Measurements from ENCODE around the gene MAN1C1.
A peak's percentile ranks its signal among the peaks of the same experiment; 100 is the strongest.

The MAN1C1 gene

GRCh38 chr1:25616095-25616986 lies at the start of gene MAN1C1:
MAN1C1 (plus strand) TSS chr1:25616791; CDS start chr1:25617798, 1,007 bp downstream.
- peak; percentile 88 for DNase-seq

- DNase-seq = no peak
These were observed 48.9 kb upstream of the MAN1C1 start for GRCh38 chr1:25567710-25568089.

- DNase-seq = no peak
These were observed 48.3 kb upstream of the MAN1C1 start for GRCh38 chr1:25568090-25568833.

- no peak for DNase-seq
These were observed 47.6 kb upstream of the MAN1C1 start for GRCh38 chr1:25568834-25569596.

- no peak for DNase-seq
These were observed 46.8 kb upstream of the MAN1C1 start for GRCh38 chr1:25569597-25570396.

DNA sequence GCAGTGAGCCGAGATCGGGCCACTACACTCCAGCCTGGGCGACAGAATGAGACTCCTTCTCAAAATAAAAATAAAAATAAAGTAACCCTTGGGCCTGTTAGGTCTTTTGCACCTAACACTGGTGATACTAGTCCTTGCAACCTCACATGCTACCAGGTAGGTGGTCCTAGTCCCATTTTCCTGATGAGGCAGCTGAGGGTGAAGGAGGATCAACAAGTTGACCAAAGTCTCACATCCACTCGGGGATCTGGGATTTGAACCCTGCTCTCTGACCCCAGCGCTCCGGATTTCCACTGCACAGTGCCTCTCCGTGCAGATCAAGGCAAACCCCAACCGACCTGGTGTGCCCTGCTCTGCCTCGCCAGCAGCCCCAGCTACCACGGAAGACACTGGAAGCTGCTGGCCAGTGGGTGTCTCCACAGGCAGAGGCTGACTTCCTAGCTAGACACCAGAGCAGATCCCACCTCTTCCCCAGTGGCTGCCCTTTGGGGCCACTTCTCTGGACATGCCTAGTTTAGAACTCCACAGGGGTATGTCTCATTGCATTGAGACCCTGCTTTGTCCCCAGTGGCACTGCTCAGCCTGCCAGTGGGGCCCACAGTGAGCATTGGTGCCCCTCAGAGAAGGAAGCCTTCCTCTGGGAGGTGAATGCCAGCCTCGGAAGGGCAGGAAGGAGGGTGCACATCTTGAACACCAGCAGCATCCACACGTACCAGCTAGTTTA lies 45.6 kb upstream of the MAN1C1 start:
- DNase-seq = no peak

GRCh38 chr1:25571522-25571970 lies 45.0 kb upstream of the MAN1C1 start:
- DNase-seq = no peak

GRCh38 chr1:25572107-25572506 lies 44.5 kb upstream of the MAN1C1 start:
- DNase-seq = no peak

- no peak for DNase-seq
These were observed 43.6 kb upstream of the MAN1C1 start for GRCh38 chr1:25572708-25573590.

DNA sequence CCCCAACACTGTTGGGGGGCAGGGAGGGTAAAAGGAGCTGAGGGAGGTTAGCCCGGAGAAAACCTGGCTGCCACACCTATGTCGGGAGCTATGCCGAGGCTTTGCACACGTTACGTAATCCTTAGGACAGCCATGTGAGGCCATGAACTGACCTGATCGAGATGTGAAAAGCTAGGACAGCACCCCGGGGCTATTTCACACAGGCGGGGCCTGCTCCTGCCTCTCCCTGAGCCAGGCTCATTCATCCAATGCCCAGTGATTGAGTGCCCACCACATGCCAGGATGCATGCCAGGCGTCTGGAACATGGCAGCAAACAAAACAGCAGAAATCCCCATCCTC lies 43.0 kb upstream of the MAN1C1 start:
- DNase-seq = no peak

DNA sequence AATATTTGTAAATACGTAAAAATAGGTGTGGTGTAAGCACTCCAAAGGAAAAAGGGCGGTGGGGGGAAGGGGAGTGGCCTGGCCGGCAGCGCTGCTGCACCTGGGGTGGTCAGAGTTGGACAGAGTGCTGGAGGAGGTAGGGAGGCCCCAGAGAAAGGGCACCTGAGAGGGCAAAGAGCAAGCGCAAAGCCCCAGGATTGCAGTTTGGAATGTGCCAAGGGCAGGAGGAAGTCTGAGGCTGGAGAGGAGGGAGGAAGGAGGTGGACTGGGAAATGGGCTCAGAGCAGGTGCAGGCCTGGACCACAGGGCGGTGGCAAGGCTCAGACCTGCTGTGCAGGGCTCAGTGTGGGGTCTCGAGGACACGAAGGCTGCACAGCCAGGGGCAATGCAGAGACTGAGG lies 42.6 kb upstream of the MAN1C1 start:
- DNase-seq = no peak

GRCh38 chr1:25575191-25575590 lies 41.4 kb upstream of the MAN1C1 start:
- no peak for DNase-seq

DNA sequence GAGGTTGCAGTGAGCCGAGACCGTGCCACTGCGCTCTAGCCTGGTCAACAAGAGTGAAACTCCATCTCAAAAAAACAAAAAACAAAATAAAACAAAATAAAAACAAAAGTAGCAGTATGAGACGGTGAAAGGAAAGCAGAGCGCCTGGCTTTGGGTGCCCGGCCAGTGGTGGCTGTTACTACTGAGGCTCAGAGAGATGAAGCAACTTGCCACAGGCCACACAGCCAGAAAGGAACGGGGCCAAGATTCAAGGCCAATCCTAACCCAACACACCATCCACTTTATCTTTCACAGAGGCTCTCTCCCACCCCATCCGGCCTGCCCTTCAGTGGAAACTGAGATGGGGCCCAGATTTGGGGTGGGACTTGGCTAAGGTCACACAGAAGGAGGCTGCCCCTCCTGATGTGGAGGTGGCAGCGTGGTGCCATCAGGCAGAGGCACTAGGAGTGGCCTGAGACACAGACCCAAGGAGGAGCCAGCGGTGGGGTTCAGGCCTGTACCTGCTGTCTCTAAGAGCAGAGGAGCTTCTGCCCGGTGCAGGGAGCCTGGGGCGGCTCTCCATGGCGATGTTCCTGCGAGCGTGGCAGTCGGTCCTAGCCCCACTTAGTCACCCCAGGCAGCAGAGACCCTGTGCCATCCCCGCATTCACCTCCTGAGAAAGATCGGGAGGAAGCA lies 40.0 kb upstream of the MAN1C1 start:
- no peak for DNase-seq

DNA sequence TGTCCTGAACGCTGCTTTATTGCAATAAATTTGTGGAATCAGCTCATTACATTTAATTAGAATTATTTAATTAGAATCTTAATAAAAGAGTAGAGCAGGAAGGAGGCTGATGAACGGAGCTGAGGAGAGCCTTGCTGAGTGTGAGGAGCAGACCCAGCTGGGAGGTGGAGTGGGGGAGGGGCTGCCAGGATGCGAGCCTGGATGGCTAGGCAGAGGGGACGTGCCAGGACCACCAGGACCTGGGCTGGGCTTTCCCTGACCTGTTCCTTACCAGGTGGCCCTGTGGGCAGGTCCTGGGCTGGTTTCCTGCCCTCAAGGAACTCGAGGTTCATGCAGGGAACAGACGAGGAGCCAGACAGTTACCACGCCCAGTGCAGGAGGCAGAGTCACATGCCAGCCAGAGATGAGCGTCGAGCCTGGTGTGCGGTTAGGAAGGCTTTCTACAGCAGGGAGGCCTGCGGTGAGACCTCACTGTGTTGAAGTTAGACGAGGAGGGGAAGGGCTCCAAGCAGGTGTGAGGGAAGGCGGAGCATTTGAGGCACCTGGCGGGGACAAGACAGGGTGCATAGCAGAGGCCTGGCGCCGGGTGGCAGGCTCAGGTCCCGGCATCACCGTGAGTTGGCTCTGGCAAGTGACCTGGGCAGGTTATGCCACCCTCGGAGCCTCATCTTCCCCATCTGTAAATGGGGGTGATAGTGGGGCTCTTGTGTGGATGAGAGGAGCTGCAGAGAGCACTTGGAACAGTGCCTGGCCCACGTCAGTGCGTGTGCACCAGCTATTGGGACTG lies 39.3 kb upstream of the MAN1C1 start:
- no peak for DNase-seq

DNA sequence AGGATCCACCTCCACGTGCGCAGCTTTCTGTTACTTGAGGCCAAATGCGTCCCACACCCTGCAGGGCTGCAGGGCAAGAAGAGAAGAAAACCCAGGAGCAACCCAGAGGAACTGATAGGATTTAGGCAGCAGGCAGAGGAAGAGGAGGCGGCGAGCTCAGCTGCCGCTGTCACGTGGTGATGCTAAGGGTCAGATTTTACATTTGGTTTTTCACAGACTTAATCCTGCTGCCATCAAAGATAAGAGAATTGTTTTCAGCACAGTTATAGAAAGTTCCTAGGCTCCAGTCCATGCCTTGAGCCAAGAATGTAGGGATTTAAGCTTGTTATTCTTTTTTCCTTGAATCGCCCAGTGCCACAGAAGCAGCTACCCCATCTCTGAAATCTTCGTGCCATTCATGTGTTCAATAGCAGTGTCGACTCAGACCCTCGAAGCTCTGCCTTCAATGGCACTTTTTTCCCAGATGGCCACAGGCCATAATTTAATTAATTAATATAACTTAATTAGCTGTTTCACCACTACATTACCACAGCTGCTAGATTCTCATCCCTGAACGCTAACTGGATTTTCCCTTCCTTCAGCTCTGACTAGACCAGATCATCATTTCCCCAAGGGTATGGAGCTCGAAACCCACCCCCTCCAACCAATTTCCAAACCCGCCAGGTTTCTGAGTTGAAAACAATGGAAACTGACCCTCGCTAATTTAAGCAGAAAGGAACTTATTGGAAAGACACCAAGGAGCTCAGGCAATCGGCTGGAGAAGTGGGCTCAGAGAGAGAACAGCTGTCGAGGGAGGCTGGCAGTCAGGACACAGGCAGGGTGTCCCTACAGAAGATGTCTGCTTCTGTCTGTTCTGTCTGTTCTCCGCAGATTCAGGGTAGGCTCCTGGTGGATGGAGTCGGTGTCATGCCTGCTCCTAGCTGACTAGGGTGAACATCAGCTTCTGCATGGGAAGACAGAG lies 37.0 kb upstream of the MAN1C1 start:
- no peak for DNase-seq

DNA sequence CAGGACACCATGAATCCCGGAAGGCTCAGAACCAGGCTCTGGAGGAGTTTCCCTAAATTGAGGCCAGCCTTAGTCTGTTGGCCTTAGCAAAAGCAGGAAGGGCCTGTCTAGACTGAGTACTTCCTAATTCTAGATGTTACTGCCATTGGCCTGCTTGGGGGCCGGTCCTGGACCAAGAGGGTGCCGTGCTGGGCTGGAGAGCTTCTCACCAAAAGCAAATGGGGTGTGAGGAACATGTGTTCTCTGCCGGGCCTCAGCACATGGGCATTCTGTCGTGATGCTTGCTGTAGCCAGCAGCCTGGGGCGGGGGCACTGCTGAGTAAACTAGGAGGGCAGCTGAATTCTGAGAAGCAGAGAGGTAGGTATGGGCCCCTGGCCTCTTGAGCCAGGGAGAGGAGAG lies 35.7 kb upstream of the MAN1C1 start:
- DNase-seq = no peak

DNA sequence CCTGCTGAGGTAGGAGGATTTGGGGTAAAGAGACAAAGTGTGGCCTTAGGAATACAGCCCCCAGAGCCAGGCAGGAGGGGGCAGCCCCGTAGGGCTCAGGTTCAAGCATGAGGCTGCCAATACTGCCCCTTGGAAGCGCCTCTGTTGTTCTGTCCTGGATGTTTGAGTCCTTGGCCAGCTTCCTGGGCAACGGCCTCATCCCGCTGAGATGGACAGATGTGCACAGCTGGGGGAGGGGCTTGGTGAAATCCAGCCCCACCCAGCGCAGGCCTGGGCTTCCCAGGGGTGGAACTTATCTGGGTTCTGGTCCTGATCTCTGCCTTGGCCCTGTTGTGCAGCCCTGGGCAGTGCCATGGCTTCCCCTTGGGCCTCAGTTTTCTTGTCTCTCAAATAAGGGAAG lies 34.8 kb upstream of the MAN1C1 start:
- no peak for DNase-seq
